Myometrial cell (primary cell): ENCODE results near the gene SLC27A5. TPM values are rescaled to one million over a fixed set of nuclear protein-coding genes. Genes with fewer than 3 reads are reported as not detected.

Source experiments
- total RNA-seq: library from RNA; depleted of rRNA; stranded (reverse); fragments of >200 nt; gene quantifications from 2 replicates; pipeline ENCODE4 v1.2.3, GENCODE V29; 2015

Gene SLC27A5, protein sequence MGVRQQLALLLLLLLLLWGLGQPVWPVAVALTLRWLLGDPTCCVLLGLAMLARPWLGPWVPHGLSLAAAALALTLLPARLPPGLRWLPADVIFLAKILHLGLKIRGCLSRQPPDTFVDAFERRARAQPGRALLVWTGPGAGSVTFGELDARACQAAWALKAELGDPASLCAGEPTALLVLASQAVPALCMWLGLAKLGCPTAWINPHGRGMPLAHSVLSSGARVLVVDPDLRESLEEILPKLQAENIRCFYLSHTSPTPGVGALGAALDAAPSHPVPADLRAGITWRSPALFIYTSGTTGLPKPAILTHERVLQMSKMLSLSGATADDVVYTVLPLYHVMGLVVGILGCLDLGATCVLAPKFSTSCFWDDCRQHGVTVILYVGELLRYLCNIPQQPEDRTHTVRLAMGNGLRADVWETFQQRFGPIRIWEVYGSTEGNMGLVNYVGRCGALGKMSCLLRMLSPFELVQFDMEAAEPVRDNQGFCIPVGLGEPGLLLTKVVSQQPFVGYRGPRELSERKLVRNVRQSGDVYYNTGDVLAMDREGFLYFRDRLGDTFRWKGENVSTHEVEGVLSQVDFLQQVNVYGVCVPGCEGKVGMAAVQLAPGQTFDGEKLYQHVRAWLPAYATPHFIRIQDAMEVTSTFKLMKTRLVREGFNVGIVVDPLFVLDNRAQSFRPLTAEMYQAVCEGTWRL
- 4.3 and 9.2 TPM in 2 replicates for total RNA-seq

GRCh38 chr19:58511353-58512208 lies at the start of gene SLC27A5:
Gene SLC27A5, minus strand, starts transcription at chr19:58511992. Its CDS starts 37 bp downstream, at chr19:58511955.

GRCh38 chr19:58558066-58558622 lies 46.4 kb upstream of the SLC27A5 start, which contains the start of gene UBE2M:
Gene UBE2M, minus strand, starts transcription at chr19:58558611. Its CDS starts 230 bp downstream, at chr19:58558381.

DNA sequence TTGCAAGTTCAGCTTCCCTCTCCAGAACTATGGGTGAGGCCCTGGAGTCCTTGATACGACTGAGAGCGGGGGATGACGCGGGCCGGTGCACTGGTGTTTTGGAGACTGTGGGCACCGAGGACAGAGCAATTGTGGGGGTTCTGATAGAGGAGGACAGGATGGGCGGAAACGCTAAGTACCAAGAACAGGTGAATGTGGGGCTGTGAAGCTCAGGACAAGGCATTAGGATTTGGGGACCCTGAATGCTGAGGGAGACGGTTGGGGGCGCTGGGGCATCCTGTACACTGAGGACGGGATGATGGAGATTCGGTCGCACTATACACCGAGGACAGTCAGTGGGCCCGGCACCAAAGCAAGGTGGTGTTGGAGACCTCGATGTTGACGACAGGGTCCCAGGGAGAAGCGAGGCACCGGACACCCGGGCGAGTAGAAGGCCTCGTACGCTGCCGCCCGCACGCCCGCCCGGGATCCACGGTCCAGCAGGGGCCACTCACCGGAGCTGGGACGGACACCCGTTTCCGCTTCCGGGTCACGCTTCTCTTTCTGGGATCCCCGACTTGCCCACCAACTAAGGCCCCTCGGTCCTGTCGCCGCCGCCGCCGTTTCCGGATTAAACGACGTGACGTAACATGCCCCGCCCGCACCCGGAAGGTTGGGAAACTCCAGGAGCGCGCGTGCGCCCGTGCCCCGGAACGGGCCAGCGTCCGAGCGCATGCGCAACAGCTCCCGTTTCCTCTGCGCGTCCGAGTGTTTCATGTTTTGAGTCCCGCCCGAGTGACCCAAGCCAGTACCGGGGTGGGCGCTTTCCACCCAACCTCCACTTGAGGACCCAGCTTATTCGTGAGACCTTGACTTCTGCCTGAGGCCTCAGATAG lies 42.9 kb upstream of the SLC27A5 start, which contains the start of gene CHMP2A:
CHMP2A (minus strand) TSS at position 612 of the 875 bp plus-strand sequence. CDS start 893 bp downstream, outside the sequence.

DNA sequence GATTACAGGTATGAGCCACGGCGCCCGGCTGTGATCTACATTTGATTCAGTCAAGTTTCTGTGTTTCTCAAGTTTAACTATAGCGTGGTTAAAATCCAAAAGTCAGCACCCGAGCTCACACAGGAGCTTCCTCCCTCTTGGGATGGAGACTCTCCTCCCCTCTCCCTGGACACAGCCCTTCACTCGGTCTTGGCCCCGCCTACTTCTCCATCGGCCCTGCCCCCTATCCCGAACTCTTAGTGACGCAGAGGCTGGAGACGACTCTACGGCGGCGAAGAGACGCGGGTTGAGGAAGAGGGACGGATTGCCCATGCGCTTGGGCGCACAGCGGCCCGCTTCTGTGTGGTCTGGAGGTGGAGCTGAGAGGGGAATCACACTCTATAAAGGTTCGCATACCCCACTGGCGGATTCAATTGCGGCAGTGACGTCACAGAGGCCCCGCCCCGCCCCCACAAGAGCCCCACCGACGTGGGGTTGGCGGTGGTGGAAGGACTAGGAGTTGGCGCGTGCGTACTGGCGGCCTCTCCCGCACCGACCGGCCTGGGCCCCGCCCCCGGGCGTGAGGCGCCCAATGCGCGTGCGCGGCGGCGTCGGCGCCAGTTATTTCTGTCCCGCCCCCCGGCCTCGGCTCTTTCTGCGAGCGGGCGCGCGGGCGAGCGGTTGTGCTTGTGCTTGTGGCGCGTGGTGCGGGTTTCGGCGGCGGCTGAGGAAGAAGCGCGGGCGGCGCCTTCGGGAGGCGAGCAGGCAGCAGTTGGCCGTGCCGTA lies 32.2 kb upstream of the SLC27A5 start, which contains the start of gene TRIM28:
TRIM28 (plus strand) TSS at position 239 of the 765 bp plus-strand sequence. CDS start 694 bp downstream, outside the sequence.

GRCh38 chr19:58519355-58520256 lies 7.8 kb upstream of the SLC27A5 start, which contains the start of gene ZBTB45:
Gene ZBTB45, minus strand, starts transcription at chr19:58519810. Its CDS starts 2,137 bp downstream, at chr19:58517673.

DNA sequence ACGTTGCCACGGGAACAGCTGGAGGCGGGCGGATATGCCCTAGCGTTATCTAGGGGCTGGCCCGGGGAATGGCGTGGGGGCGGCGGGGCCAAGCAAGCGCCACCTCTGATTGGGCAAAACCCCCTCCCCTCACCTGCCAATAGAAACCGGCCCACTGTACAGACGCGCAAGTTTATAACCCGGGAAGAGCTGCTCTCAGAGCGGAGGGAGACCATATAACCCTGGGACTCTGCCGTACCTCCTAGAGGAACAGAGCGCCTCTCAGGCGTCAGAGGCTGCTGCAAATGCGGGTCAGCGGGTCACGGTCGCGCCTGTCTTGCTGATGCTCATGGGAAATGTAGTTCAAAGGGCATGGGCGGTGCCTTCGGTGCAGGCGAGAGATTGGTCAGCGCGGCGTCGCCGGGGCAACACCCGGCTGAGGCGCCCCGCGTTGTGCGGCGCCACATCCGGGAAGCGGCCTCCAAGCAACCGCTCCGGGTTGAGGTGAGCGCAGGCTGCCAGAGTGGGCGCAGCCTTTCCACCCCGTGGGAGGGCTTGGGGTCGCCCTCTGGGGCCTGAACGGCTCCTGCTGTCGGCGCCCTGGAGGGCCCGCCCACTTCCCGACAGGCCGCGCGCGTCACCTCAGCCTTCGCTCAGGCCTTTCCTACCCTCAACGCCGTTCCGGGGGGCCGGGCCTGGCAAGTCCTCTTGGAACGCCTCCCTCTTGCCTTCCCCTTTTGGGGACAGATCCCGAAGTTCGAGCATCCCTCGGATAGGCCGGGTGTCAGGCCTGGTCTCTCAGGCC lies 35.9 kb downstream of the SLC27A5 start, which contains the start of gene ZNF446:
ZNF446 (plus strand) TSS at position 639 of the 784 bp plus-strand sequence. CDS start 867 bp downstream, outside the sequence.

GRCh38 chr19:58466760-58467589 lies 44.8 kb downstream of the SLC27A5 start, which contains the start of gene ZNF324:
Gene ZNF324, plus strand, starts transcription at chr19:58467080. Its CDS starts 2,106 bp downstream, at chr19:58469186.

DNA sequence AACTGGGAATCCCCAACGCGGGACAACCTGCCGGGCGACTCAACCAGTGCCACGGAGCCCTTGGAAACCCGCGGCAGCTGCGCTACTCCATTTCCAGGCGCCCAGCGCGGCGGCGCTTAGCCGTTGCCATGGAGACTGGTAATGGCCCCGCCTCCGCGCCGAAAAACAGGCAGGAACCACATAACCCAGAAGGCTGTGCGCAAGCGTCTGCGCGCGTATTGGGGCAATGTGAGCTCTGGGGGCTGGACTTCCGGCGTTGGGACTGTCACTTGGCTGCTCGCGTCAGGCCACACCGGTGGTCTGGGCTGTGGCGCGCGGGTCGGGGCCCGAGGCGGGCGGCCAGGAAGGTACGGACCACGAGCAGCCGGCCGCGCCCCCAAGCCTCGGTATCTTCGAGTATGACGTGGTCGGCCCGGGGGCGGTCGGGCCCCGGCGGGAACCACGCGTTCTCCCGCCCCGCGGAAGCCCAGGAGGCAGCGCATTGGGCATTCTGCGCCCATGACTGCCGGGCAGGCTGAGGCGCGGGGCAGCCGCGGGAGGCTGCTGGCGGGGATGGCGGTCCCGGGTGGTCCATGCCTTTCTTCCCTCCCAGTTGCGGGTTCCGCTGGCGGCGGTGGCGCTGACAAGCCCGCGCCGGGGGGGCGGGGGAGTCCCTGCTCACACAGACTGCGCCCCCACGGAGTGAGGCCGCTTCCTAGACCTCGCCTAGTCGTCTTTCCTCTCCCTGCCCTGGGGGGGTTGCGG lies 60.3 kb downstream of the SLC27A5 start, which contains the start of gene ZNF324B:
ZNF324B (plus strand) TSS at position 265 of the 744 bp plus-strand sequence. CDS start 2,080 bp downstream, outside the sequence.

Other genes starting within 250 kb of the SLC27A5 start
- 2.1 and 4.0 TPM in 2 replicates for gene ZNF8, start 233.0 kb downstream of the SLC27A5 start, total RNA-seq
- gene ERVK3-1, start 206.6 kb downstream of the SLC27A5 start, total RNA-seq: 27.1 and 40.8 TPM in 2 replicates
- 1.2 and 3.0 TPM in 2 replicates for gene ZSCAN22, start 185.0 kb downstream of the SLC27A5 start, total RNA-seq
- 7.5 and 31.5 TPM in 2 replicates for gene A1BG, start 158.5 kb downstream of the SLC27A5 start, total RNA-seq
- not detected in 2 replicates for gene ZNF497, start 149.2 kb downstream of the SLC27A5 start, total RNA-seq
- 2.1 and 4.3 TPM in 2 replicates for gene ZNF837, start 131.0 kb downstream of the SLC27A5 start, total RNA-seq
- gene RPS5, start 124.7 kb downstream of the SLC27A5 start, total RNA-seq: 2,786 and 3,048 TPM in 2 replicates
- not detected in 2 replicates for gene RNF225, start 116.3 kb downstream of the SLC27A5 start, total RNA-seq
- 7.5 and 13.3 TPM in 2 replicates for gene ZNF584, start 103.3 kb downstream of the SLC27A5 start, total RNA-seq
- 0.29 and 2.7 TPM in 2 replicates for gene ZNF132, start 71.8 kb downstream of the SLC27A5 start, total RNA-seq
- 4.9 and 7.3 TPM in 2 replicates for gene ZNF324B, start 60.4 kb downstream of the SLC27A5 start, total RNA-seq
- 9.0 and 11.0 TPM in 2 replicates for gene ZNF324, start 44.9 kb downstream of the SLC27A5 start, total RNA-seq
- 14.1 and 25.3 TPM in 2 replicates for gene ZNF446, start 35.6 kb downstream of the SLC27A5 start, total RNA-seq
- 8.1 and 11.3 TPM in 2 replicates for gene ZBTB45, start 7.8 kb upstream of the SLC27A5 start, total RNA-seq
- gene TRIM28, start 32.1 kb upstream of the SLC27A5 start, total RNA-seq: 262 and 433 TPM in 2 replicates
- gene CHMP2A, start 43.1 kb upstream of the SLC27A5 start, total RNA-seq: 110 and 117 TPM in 2 replicates
- gene UBE2M, start 46.6 kb upstream of the SLC27A5 start, total RNA-seq: 39.9 and 63.1 TPM in 2 replicates
- 10.1 and 12.1 TPM in 2 replicates for gene MZF1, start 61.3 kb upstream of the SLC27A5 start, total RNA-seq